Measurements from ENCODE around the gene ATP6V1G2. TPM values are rescaled to one million over a fixed set of nuclear protein-coding genes. Genes with fewer than 3 reads are reported as not detected.

The ATP6V1G2 gene
- total RNA-seq, 1 donor from 2014 or later = 0.52 TPM

DNA sequence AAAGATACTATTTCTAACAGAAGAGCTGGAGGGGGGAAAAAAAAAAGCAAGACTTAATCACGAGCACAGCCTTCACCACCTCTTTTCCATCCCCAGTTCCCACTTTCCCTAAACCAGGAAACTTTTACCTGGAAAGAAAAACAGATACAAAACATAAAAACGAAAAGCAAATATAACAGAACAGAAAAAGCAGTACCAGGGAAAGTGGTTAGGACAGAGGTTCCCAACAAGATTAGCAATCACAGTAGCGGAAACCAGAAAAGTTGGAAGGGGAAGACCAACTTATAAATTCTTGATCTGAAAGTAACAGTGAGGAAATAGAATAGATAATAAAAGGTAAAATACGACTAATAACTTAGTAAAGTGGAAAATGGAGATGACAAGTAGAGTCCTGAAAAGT, 5.8 kb downstream of the ATP6V1G2 start:
- peak overlapping the region; percentile 84 for H3K4me3 ChIP-seq (ENCODE audit: low read depth, low read length)
- DNase-seq (ENCODE audit: low read depth) = no peak
- TF ChIP-seq, protein P1, sequence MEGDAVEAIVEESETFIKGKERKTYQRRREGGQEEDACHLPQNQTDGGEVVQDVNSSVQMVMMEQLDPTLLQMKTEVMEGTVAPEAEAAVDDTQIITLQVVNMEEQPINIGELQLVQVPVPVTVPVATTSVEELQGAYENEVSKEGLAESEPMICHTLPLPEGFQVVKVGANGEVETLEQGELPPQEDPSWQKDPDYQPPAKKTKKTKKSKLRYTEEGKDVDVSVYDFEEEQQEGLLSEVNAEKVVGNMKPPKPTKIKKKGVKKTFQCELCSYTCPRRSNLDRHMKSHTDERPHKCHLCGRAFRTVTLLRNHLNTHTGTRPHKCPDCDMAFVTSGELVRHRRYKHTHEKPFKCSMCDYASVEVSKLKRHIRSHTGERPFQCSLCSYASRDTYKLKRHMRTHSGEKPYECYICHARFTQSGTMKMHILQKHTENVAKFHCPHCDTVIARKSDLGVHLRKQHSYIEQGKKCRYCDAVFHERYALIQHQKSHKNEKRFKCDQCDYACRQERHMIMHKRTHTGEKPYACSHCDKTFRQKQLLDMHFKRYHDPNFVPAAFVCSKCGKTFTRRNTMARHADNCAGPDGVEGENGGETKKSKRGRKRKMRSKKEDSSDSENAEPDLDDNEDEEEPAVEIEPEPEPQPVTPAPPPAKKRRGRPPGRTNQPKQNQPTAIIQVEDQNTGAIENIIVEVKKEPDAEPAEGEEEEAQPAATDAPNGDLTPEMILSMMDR (conservative IDR thresholded peaks at IDR 0.05; ENCODE audit: low read depth, low read length) = no peak

DNA sequence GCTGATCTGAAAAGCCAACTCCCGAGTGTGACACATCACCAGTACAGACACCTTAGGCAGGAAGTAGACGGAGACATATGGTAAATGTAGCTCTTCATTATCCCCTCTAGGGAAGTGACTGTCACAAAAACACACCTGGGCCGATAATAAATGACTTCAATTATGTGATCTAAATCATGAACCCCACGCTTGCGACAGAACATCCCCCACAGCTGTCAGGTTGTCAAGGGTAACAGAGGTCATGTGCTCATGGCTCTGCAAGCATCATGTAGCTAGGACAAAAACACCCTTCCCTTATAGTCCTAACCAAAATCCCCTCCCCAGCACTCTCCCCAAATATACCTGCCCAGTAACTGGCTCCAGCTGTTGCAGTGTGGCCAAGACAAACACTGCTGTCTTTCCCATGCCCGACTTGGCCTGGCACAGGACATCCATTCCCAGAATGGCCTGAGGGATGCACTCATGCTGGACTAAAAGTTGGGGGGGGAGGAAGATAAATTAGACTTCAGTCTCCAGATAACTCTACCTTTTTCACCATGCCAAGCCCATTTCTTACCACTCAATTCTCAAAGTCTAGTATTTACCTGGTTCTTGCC, 7.5 kb downstream of the ATP6V1G2 start:
- H3K4me3 ChIP-seq (ENCODE audit: low read depth, low read length) = peak overlapping the region; percentile 84
- TF ChIP-seq, protein P1 (conservative IDR thresholded peaks at IDR 0.05; ENCODE audit: low read depth, low read length) = no peak
- no peak for DNase-seq (ENCODE audit: low read depth)

DNA sequence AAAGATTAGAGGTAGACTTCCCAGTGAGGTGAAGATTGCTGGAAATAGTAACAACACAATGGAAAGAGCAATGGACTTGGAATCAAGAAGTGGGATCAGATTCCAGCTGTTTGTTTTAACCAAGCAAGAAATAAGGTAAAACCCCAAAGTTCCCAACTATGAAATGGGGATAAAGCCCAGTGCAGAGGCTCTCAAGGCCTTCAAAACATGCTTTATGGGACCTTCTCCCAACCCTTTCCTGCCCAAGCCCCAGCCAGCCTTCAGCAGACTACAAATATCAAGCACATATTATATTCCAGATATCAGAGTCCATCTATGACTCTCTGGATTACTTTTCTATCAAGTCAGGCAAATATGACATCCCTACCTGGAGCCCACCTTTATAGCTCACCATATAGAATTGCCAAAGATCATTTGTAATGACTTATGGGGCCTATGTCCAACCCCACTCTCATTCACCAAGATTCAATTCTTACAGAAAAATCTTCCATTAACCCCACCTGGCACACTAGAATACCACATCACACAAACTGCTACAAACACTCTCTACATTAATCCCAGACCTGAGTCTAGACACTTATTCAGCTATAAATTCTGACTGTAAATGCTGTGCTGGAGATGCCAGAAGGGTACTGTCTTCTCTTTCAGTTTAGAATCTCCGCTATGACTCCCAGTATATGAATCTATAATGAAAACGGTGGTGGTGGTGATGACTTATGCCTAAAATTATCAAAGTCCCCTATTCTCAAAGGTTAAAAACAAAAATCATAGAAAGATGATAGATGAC, 10.7 kb downstream of the ATP6V1G2 start:
- H3K4me3 ChIP-seq (ENCODE audit: low read depth, low read length) = no peak overlapping the region
- TF ChIP-seq, protein P1 (conservative IDR thresholded peaks at IDR 0.05; ENCODE audit: low read depth, low read length) = no peak
- no peak for DNase-seq (ENCODE audit: low read depth)

DNA sequence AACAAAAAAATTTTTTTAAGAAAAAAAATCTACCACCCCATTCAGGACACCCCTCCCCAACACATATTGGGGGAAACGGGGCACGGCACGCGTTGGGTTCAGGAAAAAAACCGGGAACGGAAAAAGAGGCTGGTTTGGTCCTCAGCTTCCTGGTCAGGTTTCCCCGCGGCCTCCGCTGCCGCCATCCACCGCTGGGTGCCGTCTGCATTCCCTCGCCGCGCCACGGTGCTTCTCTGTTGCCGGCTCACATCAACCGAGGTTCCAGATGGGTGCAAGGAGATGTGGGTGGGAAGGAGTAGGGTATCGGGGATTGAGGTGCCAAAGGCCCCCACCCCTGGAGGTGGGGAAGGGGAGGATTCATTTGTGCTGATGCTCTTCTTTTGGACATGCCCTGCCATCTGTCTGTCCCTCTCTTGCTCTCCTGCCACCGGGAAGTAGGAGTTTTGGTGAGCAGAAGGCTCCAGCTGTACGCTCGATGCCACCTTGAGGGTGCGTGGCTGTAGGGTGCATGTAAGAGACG, 11.8 kb downstream of the ATP6V1G2 start:
- TF ChIP-seq, protein P1 (conservative IDR thresholded peaks at IDR 0.05; ENCODE audit: low read depth, low read length) = no peak
- no peak for DNase-seq (ENCODE audit: low read depth)
- no peak overlapping the region for H3K4me3 ChIP-seq (ENCODE audit: low read depth, low read length)

DNA sequence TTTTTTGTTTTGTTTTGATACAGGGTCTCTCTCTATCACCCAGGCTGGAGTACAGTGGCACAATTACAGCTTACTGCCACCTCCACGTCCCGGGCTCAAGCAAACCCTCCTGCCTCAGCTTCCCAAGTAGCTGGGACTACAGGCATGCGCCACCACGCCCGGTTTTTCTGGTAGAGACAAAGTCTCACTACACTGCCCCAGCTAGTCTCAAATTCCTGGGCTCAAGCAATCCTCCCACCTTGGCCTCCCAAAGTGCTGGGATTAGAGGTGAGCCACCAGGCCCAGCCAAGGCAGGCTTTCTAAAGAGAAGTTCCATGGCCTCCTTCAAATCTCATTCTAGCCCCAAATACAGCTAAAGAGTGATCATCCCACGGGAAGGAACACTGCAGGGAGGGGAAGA, 12.4 kb downstream of the ATP6V1G2 start:
- TF ChIP-seq, protein P1 (conservative IDR thresholded peaks at IDR 0.05; ENCODE audit: low read depth, low read length) = no peak
- no peak overlapping the region for H3K4me3 ChIP-seq (ENCODE audit: low read depth, low read length)
- no peak for DNase-seq (ENCODE audit: low read depth)

DNA sequence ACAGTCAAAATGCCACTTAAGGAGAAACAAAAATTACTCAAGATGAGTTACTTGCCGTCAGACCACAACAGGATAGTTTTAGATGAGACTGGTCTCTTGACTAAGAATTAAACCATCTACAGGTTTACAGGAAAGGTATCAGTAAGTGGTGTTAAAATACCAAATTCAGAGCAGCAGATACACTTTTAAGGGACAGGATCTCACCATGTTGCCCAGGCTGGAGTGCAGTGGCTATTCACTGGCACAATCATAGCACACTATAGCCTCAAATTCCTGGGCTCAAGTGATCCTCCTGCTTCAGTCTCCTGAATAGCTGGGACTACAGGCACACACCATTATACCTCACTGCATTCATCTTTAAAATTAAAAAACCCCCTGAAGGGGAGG, 13.0 kb downstream of the ATP6V1G2 start:
- DNase-seq (ENCODE audit: low read depth) = no peak
- TF ChIP-seq, protein P1 (conservative IDR thresholded peaks at IDR 0.05; ENCODE audit: low read depth, low read length) = no peak
- H3K4me3 ChIP-seq (ENCODE audit: low read depth, low read length) = no peak overlapping the region

Measured in epithelial cell of proximal tubule (primary cell).